ENCODE data around the gene EPS8L3. TPM values are rescaled to one million over a fixed set of nuclear protein-coding genes. Genes with fewer than 3 reads are reported as not detected.

EPS8L3 gene
- total and polyA plus RNA-seq, 8 donors: 0.39 to 4.3 (median 1.4) TPM

- WGBS, 2 donors: 86 to 93% methylated on average over 9 of the region's 9 CpGs
These were observed 23.6 kb upstream of the EPS8L3 start for GRCh38 chr1:109787211-109787844.

GRCh38 chr1:109786531-109787021, 22.9 kb upstream of the EPS8L3 start:
- Histone ChIP-seq H3K4me3 (no peak overlapping the region), H3K36me3 (no peaks in the 10 kb centered on the region), H3K4me1 (no peaks in the 10 kb centered on the region), H3K27me3 (no peaks in the 10 kb centered on the region), H3K9me3 (no peaks in the 10 kb centered on the region), H3K27ac (no peak overlapping the region)
- ATAC-seq: peak in 3 of 4 donors; percentile 27 to 58 (median 45)
- intact Hi-C loops (cut with DNase I): no loop called here
- DNase-seq: peak in 1 of 6 donors; percentile 42
- FAIRE-seq: no peak
- WGBS, 2 donors: 72 to 83% methylated on average over 6 of the region's 6 CpGs
- TF ChIP-seq CTCF (IDR thresholded peaks at IDR 0.05): no peak

More at GRCh38 chr1:109787211-109787844, 23.6 kb upstream of the EPS8L3 start:
- intact Hi-C loops (cut with DNase I): no loop called here
- no peaks in the 10 kb centered on the region for H3K27me3 ChIP-seq
- H3K4me1 ChIP-seq: peaks cover 0 to 6% (median 0%) of the 10 kb centered on the region in 3 donors
- H3K36me3 ChIP-seq: no peaks in the 10 kb centered on the region
- H3K9me3 ChIP-seq: no peaks in the 10 kb centered on the region
- no peak overlapping the region for H3K4me3 ChIP-seq
- FAIRE-seq (no peak), ATAC-seq (no peak), DNase-seq (peak in 1 of 6 donors; percentile 32)
- no peak for TF ChIP-seq CTCF (IDR thresholded peaks at IDR 0.05)
- no peak overlapping the region for H3K27ac ChIP-seq

- Histone ChIP-seq H3K27ac (no peak overlapping the region), H3K4me1 (no peaks in the 10 kb centered on the region), H3K4me3 (no peak overlapping the region), H3K36me3 (no peaks in the 10 kb centered on the region), H3K27me3 (no peaks in the 10 kb centered on the region), H3K9me3 (no peaks in the 10 kb centered on the region)
- no peak for TF ChIP-seq CTCF (IDR thresholded peaks at IDR 0.05)
- FAIRE-seq (no peak), DNase-seq (peak in 2 of 6 donors; percentile 4 to 26), ATAC-seq (no peak)
- intact Hi-C loops (cut with DNase I): no loop called here
- WGBS, 2 donors: 71 to 72% methylated on average over 5 of the region's 5 CpGs
These were observed 22.4 kb upstream of the EPS8L3 start for GRCh38 chr1:109786112-109786480.

GRCh38 chr1:109785446-109786111, 21.9 kb upstream of the EPS8L3 start:
- no peak for TF ChIP-seq CTCF (IDR thresholded peaks at IDR 0.05)
- H3K4me3 ChIP-seq: no peak overlapping the region
- DNase-seq (peak in 2 of 6 donors; percentile 25 to 46), ATAC-seq (no peak), FAIRE-seq (no peak)
- intact Hi-C loops (cut with DNase I): no loop called here
- no peak overlapping the region for H3K27ac ChIP-seq
- 66 to 74% methylated on average over 4 of the region's 4 CpGs for WGBS, 2 donors
- no peaks in the 10 kb centered on the region for H3K36me3 ChIP-seq
- H3K9me3 ChIP-seq: no peaks in the 10 kb centered on the region
- no peaks in the 10 kb centered on the region for H3K4me1 ChIP-seq
- H3K27me3 ChIP-seq: no peaks in the 10 kb centered on the region
